GM12878 (cell line): ENCODE data around the gene FTO.

ENCODE experiments used
- ATF3 ChIP-seq: IDR thresholded peaks from 2 replicates; pipeline ENCODE4 v1.6.1; 2011; ENCODE audit warnings: low read depth, mild to moderate bottlenecking, low read length, moderate library complexity, borderline replicate concordance; ENCODE audit errors: extremely low read depth
- EP300 ChIP-seq, 2 experiments: fragments of 150-350 bp in 1 of 2; IDR thresholded peaks; 2 replicates each; pipeline ENCODE4 v1.6.1; 2011 to 2012; ENCODE audit warnings: low read depth in 2 of 2, low read length in 2 of 2, borderline replicate concordance in 1 of 2, improper control_type of control experiment in 1 of 2, inconsistent platforms in 1 of 2; ENCODE audit not compliant: control insufficient read depth in 1 of 2
- ETV6 ChIP-seq, 2 experiments: fragments of 450-650 bp in 1 of 2; IDR thresholded peaks in 1 of 2; conservative IDR thresholded peaks in 1 of 2; 2 replicates each; pipeline ENCODE4 v1.6.1; 2014; ENCODE audit warnings: antibody characterized with exemption in 1 of 2, borderline replicate concordance in 1 of 2, low read depth in 1 of 2, mild to moderate bottlenecking in 1 of 2, moderate library complexity in 1 of 2
- NKRF ChIP-seq: fragments of 450-650 bp; conservative IDR thresholded peaks from 2 replicates; pipeline ENCODE4 v1.6.1; 2017; ENCODE audit warnings: mild to moderate bottlenecking, moderate library complexity
- PBX3 ChIP-seq: IDR thresholded peaks from 2 replicates; pipeline ENCODE4 v1.6.1; 2011; ENCODE audit warnings: mild to moderate bottlenecking, low read depth, low read length, moderate library complexity; ENCODE audit not compliant: insufficient replicate concordance
- POLR2A ChIP-seq: IDR thresholded peaks from 2 replicates; pipeline ENCODE4 v1.6.1; 2011; ENCODE audit warnings: low read depth, mild to moderate bottlenecking, low read length
- RAD21 ChIP-seq: IDR thresholded peaks from 2 replicates; pipeline ENCODE4 v1.6.1; 2011; ENCODE audit warnings: mild to moderate bottlenecking, low read depth, low read length, moderate library complexity; ENCODE audit not compliant: insufficient read depth
- REST ChIP-seq: IDR thresholded peaks from 2 replicates; pipeline ENCODE4 v1.6.1; 2012; ENCODE audit warnings: mild to moderate bottlenecking, low read depth, low read length
- SIX5 ChIP-seq: IDR thresholded peaks from 2 replicates; pipeline ENCODE4 v1.6.1; 2011; ENCODE audit warnings: mild to moderate bottlenecking, low read depth, low read length, moderate library complexity; ENCODE audit not compliant: severe bottlenecking
- TCF7 ChIP-seq: IDR thresholded peaks from 2 replicates; pipeline ENCODE4 v1.6.1; 2014; ENCODE audit warnings: antibody characterized with exemption, borderline replicate concordance
- ZBTB11 ChIP-seq: fragments of 450-650 bp; formaldehyde crosslinking; IDR thresholded peaks from 2 replicates; pipeline ENCODE4 v1.5.0; 2022; ENCODE audit warnings: mild to moderate bottlenecking, missing genetic modification characterization

- no peak for TF ChIP-seq ATF3
- no peak for TF ChIP-seq REST
- no peak for TF ChIP-seq NKRF
- TF ChIP-seq PBX3 = no peak
- TF ChIP-seq TCF7 = no peak
- no peak for TF ChIP-seq ETV6 (conservative IDR thresholded peaks at IDR 0.05 in 1 of 2, IDR thresholded peaks at IDR 0.05 in 1 of 2; ENCODE audit: borderline replicate concordance in 1 of 2, low read depth in 1 of 2)
- TF ChIP-seq RAD21 = no peak
- TF ChIP-seq ZBTB11 (CRISPR knock-in tag) = no peak
- no peak for TF ChIP-seq POLR2A
- TF ChIP-seq EP300 (IDR thresholded peaks at IDR 0.05; ENCODE audit: borderline replicate concordance in 1 of 2, control insufficient read depth in 1 of 2, low read depth in 2 of 2, low read length in 2 of 2) = no peak
- TF ChIP-seq SIX5 = no peak
Measured at GRCh38 chr16:54097774-54098173, 393.8 kb downstream of the FTO start.
